Erythroblast (primary cell): Measurements from ENCODE around the gene ITGA2B.

Source experiments
- DNase-seq, 2 experiments: peaks; one replicate each; lab custom pipeline; 2025; lab: John Stamatoyannopoulos, UW
- GATA1 ChIP-seq: IDR thresholded peaks from 2 replicates; pipeline ENCODE4 v1.6.1; 2011; ENCODE audit warnings: low read depth, mild to moderate bottlenecking, control low read depth, low read length, moderate library complexity
- POLR2A ChIP-seq: IDR thresholded peaks from 2 replicates; pipeline ENCODE4 v1.6.1; 2011; ENCODE audit warnings: mild to moderate bottlenecking, low read length

ITGA2B gene

GRCh38 chr17:44326861-44327444 lies 62.5 kb downstream of the ITGA2B start:
- TF ChIP-seq POLR2A (no peak), GATA1 (no peak)
- peak; percentile 96 to 97 for DNase-seq

- TF ChIP-seq GATA1 (no peak), POLR2A (peak; percentile 93)
These were observed 64.7 kb downstream of the ITGA2B start, which contains the start of gene SLC25A39 for GRCh38 chr17:44324571-44325275. TSS of gene SLC25A39 (minus strand) at chr17:44324823. CDS start at chr17:44323562, 1,261 bp downstream.

GRCh38 chr17:44324092-44324570 lies 65.3 kb downstream of the ITGA2B start:
- no peak for TF ChIP-seq POLR2A
- no peak for TF ChIP-seq GATA1
- DNase-seq = peak; percentile 63 to 69

More at GRCh38 chr17:44324571-44325275, 64.7 kb downstream of the ITGA2B start, which contains the start of gene SLC25A39:
- peak; percentile 97 to 99 for DNase-seq

GRCh38 chr17:44323359-44324091 lies 65.9 kb downstream of the ITGA2B start:
- no peak for TF ChIP-seq GATA1
- TF ChIP-seq POLR2A = no peak
- DNase-seq = peak; percentile 65 to 69

- TF ChIP-seq GATA1 = no peak
- TF ChIP-seq POLR2A = no peak
- DNase-seq = no peak
These were observed 67.1 kb downstream of the ITGA2B start for GRCh38 chr17:44322236-44322895.
